ENCODE measurements around the gene GOLPH3L.

DNA sequence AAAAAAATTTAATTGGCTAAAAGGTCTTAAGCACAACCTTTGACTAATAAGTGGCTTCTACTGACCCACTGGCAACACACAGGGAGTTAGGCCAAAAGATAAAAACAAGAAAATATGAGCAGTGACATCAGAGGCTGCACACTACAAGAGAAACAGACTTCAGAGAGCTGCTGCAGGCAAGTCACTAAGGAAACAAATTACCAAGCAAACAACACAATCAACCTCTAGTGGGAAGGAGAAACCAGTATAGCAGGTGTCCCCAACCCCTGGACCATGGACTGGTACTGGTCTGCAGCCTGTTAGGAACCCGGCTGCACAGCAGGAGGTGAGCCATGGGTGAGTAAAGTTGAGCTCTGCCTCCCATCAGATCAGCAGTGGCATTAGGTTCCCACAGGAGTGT lies 46.8 kb downstream of the GOLPH3L start:
- TF ChIP-seq EZH2 (IDR thresholded peaks at IDR 0.05; ENCODE audit: low read length, unreplicated experiment) (no peak), EZH2phosphoT487 (IDR thresholded peaks at IDR 0.05; ENCODE audit: borderline replicate concordance, low read length) (no peak)
- TF ChIP-seq, protein P1, sequence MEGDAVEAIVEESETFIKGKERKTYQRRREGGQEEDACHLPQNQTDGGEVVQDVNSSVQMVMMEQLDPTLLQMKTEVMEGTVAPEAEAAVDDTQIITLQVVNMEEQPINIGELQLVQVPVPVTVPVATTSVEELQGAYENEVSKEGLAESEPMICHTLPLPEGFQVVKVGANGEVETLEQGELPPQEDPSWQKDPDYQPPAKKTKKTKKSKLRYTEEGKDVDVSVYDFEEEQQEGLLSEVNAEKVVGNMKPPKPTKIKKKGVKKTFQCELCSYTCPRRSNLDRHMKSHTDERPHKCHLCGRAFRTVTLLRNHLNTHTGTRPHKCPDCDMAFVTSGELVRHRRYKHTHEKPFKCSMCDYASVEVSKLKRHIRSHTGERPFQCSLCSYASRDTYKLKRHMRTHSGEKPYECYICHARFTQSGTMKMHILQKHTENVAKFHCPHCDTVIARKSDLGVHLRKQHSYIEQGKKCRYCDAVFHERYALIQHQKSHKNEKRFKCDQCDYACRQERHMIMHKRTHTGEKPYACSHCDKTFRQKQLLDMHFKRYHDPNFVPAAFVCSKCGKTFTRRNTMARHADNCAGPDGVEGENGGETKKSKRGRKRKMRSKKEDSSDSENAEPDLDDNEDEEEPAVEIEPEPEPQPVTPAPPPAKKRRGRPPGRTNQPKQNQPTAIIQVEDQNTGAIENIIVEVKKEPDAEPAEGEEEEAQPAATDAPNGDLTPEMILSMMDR (conservative IDR thresholded peaks at IDR 0.05; ENCODE audit: low read depth, low read length): no peak

Measured in PC-3 (cell line).